ENCODE measurements around the gene GOLGA6A.
"Not testable (repeated sequence)": the region's sequence is repeated elsewhere in the genome, so short reads cannot be mapped to it uniquely, and the experiment has no call there.

The GOLGA6A gene

DNA sequence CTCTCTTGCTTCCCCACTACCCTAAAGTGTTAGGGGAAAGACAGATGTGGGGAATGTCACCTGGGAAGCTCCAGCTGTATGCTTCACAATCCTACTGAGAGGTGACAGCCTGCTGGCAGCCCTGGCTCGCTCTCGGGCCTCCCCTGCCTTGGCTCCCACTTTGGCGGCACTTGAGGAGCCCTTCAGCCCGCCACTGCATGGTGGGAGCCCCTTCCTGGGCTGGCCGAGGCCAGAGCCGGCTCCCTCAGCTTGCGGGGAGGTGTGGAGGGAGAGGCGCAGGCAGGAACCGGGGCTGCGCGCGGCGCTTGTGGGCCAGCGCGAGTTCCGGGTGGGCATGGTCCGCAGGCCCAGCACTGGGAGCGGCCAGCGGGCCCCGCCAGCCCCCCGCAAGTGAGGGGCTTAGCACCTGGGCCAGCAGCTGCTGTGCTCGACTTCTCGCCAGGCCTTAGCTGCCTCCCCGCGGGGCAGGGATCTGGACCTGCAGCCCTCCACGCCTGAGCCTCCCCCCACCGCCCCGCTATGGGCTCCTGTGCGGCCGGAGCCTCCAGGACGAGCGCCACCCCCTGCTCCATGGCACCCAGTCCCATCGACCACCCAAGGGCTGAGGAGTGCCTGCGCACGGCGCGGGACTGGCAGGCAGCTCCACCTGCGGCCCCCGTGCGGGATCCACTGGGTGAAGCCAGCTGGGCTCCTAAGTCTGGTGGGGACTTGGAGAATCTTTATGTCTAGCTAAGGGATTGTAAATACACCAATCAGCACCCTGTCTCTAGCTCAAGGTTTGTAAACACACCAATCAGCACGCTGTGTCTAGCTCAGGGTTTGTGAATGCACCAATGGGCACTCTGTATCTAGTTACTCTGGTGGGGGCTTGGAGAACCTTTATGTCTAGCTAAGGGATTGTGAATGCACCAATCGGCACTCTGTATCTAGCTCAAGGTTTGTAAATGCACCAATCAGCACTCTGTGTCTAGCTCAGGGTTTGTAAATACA, 29.8 kb downstream of the GOLGA6A start:
- not testable (repeated sequence) for DNase-seq

- no peak for DNase-seq
Measured at GRCh38 chr15:74050556-74051234, 31.7 kb downstream of the GOLGA6A start.

GRCh38 chr15:74050127-74050526, 32.2 kb downstream of the GOLGA6A start:
- DNase-seq, result no peak

GRCh38 chr15:74046275-74046674, 36.1 kb downstream of the GOLGA6A start:
- no peak for DNase-seq

GRCh38 chr15:74045636-74046274, 36.6 kb downstream of the GOLGA6A start:
- no peak for DNase-seq

GRCh38 chr15:74045184-74045583, 37.2 kb downstream of the GOLGA6A start:
- no peak for DNase-seq

GRCh38 chr15:74044267-74045110, 37.9 kb downstream of the GOLGA6A start:
- no peak for DNase-seq

- DNase-seq, result no peak
Measured at GRCh38 chr15:74043425-74044266, 38.7 kb downstream of the GOLGA6A start.

GRCh38 chr15:74042603-74043424, 39.5 kb downstream of the GOLGA6A start:
- no peak for DNase-seq

DNA sequence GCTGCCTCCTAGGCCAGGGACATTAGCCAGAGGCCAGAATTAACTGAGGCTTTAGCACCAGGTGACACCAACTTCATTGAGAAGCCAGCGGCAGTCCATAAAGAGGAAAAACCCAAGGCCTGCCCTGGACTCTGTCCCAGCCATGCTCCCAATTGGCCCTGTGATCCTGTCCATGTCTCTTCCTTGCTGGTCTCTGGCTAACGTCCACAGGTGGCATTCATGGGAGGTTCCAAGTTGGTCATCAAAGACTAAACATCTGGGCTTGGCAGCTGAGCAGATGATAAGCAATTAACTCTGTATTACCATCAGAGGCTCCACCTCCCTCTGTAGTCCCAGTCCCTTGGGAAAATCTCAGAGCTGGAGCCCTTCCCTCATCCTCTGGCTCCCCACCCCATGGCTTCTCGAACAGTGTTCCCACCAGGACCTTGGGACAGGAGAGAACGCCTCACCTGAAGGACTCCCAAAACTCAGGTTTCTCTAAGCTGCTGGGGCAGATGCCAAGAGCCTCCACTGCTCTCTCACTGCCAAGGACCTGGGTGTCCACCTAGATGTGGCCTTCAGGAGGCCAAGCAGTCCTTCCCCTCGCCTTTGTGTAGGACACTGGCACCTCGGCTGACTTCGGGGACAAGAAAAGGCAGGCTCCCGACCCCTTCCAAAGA, 40.4 kb downstream of the GOLGA6A start:
- no peak for DNase-seq

DNA sequence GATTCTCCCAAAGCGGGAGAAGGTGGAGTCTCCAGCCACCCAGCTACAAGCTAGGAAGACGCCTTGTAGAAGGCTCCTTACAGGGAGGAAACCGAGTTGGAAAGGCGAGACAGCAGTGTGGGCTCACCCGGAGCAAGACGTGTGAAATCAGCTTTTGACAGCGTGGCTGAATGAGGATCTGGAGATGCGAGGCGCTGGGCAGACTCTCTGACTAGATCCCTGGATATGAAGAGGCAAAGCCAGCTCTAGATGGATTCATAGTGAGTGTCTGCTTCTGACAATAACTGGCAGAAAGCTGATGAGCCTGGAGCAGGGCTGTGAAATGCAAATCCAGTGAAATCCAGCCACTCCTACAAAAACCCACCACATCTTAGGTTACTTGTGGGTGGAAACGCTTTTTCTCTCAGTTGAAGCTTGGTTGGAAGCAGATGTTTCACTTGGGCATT, 41.0 kb downstream of the GOLGA6A start:
- DNase-seq, result no peak

GRCh38 chr15:74040109-74040850, 42.1 kb downstream of the GOLGA6A start:
- DNase-seq, result no peak

- DNase-seq, result no peak
Measured at GRCh38 chr15:74039656-74040010, 42.7 kb downstream of the GOLGA6A start.

GRCh38 chr15:74038707-74039655, 43.4 kb downstream of the GOLGA6A start:
- no peak for DNase-seq

DNA sequence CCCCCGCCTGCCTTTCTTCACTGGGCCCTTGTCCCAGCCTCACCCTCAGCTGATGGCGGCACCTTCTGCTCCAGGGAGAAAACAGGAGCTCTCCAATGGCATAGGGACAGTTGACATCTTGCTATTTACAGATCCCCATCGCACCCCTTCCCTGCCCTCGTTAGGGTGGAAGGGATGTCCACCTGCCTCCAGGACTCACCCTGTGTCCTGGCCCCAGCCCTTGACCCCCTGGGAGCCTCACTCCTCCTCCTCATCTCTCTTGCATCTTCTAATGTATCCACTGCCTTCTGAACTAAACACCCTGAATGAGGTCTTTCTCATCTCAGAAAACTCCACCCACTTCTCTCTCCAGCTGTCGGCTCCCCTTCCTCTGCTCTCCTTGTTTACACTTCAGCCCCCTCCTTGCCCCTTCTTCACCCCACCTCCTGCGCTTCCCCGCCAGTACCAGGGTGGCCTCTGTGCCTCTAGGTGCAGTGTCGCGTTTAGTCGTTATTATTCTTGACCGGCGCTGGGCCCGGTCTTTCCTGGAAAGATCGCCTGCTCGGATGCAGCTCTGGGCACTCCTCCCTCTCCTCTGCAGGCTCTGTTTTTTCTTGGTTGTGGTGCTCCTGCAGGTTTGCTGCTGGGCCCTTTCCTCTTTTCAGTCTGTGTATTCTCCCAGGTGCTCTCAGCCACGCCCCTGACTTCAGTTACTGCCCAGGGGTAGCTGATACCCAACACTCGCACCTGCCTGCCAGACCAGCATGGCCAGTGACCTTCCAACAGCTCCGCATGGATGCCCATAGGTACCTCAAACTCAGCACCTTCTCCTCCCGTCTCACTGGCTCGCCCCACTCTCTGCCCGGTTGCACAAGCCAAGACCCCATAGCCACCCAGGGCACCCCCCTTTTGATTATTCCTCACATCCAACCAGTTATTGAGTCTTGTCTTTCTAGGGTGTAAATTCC, 44.9 kb downstream of the GOLGA6A start:
- DNase-seq, result no peak

DNA sequence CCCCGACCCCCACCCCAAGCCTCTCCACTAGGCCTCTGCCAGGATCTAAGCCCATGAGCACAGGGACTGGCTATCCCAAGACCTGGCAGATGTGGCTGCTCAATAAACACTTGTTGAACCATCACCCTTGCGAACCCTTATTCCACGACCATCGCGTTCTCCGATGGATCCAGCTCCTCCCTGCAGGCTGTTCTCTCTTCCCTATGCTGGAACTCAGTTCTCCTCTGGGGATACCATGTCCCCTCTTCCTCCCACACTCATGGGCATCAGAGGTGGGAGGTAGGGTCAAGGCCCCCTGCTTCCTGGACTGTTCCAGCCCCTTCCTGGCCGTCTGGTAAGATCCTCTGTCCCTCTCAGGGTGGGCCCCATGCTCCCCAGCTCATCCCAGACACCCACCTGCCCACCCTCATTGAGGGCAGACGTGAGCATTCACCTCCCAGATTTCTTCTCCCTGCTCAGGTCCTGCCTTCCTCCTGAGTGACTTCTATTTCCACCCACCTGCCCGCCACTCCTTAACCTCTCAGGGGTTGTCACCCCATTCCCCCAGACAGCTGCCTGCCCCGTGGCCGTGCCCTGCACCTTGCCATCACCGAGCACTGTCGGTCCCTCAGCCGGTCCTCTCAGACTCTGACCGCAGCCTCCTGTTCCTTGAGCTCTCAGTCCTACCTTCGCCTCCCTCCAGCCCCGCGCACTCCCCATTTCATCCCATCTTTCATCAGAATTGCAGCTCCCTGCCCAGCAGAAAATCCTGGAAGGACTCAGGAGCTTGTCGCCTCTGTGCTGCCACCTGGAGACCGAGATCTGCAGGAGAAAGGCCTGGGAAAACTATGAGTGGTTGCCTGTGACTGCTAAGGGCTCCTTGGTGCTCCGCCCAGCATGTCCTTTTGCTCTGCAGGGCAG, 45.8 kb downstream of the GOLGA6A start:
- DNase-seq, result no peak
